ENCODE data around the gene ARHGAP6. TPM values are rescaled to one million over a fixed set of nuclear protein-coding genes. Genes with fewer than 3 reads are reported as not detected.

ARHGAP6 gene
- total RNA-seq, 1 experiment from 2014 or later = 0.07 TPM

GRCh38 chrX:11269996-11270395 lies 395.7 kb downstream of the ARHGAP6 start:
- no peak overlapping the region for H4K8ac ChIP-seq (replicated peaks; ENCODE audit: insufficient read length, low read depth, low read length)
- no peak overlapping the region for H3K27ac ChIP-seq (ENCODE audit: insufficient read length, low read depth, low read length)
- no peak overlapping the region for H3K4me2 ChIP-seq (ENCODE audit: insufficient read depth, insufficient read length, low read length)
- no peak overlapping the region for H4K5ac ChIP-seq (ENCODE audit: insufficient read length, low read depth, low read length)
- H3K4me1 ChIP-seq (ENCODE audit: insufficient read depth, low read length) = no peaks in the 10 kb centered on the region
- TF ChIP-seq CTCF (conservative IDR thresholded peaks at IDR 0.05) = no peak
- H3K27me3 ChIP-seq (ENCODE audit: insufficient read depth, low read length) = no peaks in the 10 kb centered on the region
- no peaks in the 10 kb centered on the region for H3K79me1 ChIP-seq (ENCODE audit: insufficient read depth, low read depth, low read length, poor library complexity, severe bottlenecking)
- H3K23ac ChIP-seq (ENCODE audit: insufficient read length, low read depth, low read length) = no peak overlapping the region
- H2BK5ac ChIP-seq (ENCODE audit: insufficient read length, low read length) = no peak overlapping the region
- H3K18ac ChIP-seq (ENCODE audit: insufficient read length, low read depth, low read length) = no peak overlapping the region
- H3K14ac ChIP-seq (ENCODE audit: insufficient read depth, low read length) = no peak overlapping the region
- H2BK20ac ChIP-seq (ENCODE audit: low read depth, low read length, poor library complexity, severe bottlenecking) = no peak overlapping the region
- Mint-ChIP-seq H3K4me1 (no peaks in the 10 kb centered on the region), H3K36me3 (ENCODE audit: insufficient read depth in 1 of 3, low read depth in 3 of 3) (no peaks in the 10 kb centered on the region), H3K27me3 (ENCODE audit: low read depth) (no peaks in the 10 kb centered on the region; the same call in none of the 2 replicates), H3K27ac (no peak overlapping the region; a peak in 1 of 7 replicates), H3K9me3 (peaks cover 53 to 55% of the 10 kb centered on the region in 2 experiments), H3K4me3 (no peak overlapping the region)
- no peaks in the 10 kb centered on the region for H3K9me3 ChIP-seq (ENCODE audit: control insufficient read depth, low read depth, low read length)
- no peaks in the 10 kb centered on the region for H3K23me2 ChIP-seq (ENCODE audit: insufficient read length, low read depth, low read length, poor library complexity, severe bottlenecking)
- no peak overlapping the region for H2BK120ac ChIP-seq (ENCODE audit: low read depth, low read length, poor library complexity, severe bottlenecking)
- no peak overlapping the region for H3T11ph ChIP-seq (ENCODE audit: low read length)
- no peak overlapping the region for H4K91ac ChIP-seq (ENCODE audit: insufficient read length, low read depth, low read length)
- no peak overlapping the region for H3K56ac ChIP-seq (ENCODE audit: insufficient read length, low read depth, low read length)
- H2AFZ ChIP-seq (ENCODE audit: low read length) = no peak overlapping the region
- H2BK15ac ChIP-seq (ENCODE audit: low read depth, low read length) = no peak overlapping the region
- H2AK5ac ChIP-seq (ENCODE audit: insufficient read length, low read length) = no peak overlapping the region
- no peaks in the 10 kb centered on the region for H4K20me1 ChIP-seq (ENCODE audit: control insufficient read depth, insufficient read depth, insufficient read length)
- no peak overlapping the region for H3K9ac ChIP-seq (ENCODE audit: extremely low read depth, insufficient read length, low read length)
- H3K4ac ChIP-seq (ENCODE audit: low read depth, low read length) = no peak overlapping the region
- DNase-seq = no peak
- no peaks in the 10 kb centered on the region for H3K79me2 ChIP-seq (ENCODE audit: insufficient read depth, low read length)
- H2BK12ac ChIP-seq (ENCODE audit: insufficient read length, low read depth, low read length) = no peak overlapping the region
- no CpG with 5 or more reads among the region's 3 CpGs for WGBS (ENCODE audit: extremely low coverage, insufficient read length, low lambda C conversion rate)

Data from H9 (cell line).